Activated T-cell treated with anti-CD3 and anti-CD28 coated beads, Interleukin-2, amount 50 U/mL, for 48 hours (primary cell): Measurements from ENCODE around the gene ACAP1.

Experiments
- DNase-seq, 2 experiments: peaks; one replicate each; pipeline ENCODE4 v3.0.0-alpha.2; 2020

Gene ACAP1, protein sequence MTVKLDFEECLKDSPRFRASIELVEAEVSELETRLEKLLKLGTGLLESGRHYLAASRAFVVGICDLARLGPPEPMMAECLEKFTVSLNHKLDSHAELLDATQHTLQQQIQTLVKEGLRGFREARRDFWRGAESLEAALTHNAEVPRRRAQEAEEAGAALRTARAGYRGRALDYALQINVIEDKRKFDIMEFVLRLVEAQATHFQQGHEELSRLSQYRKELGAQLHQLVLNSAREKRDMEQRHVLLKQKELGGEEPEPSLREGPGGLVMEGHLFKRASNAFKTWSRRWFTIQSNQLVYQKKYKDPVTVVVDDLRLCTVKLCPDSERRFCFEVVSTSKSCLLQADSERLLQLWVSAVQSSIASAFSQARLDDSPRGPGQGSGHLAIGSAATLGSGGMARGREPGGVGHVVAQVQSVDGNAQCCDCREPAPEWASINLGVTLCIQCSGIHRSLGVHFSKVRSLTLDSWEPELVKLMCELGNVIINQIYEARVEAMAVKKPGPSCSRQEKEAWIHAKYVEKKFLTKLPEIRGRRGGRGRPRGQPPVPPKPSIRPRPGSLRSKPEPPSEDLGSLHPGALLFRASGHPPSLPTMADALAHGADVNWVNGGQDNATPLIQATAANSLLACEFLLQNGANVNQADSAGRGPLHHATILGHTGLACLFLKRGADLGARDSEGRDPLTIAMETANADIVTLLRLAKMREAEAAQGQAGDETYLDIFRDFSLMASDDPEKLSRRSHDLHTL

GRCh38 chr17:7336240-7337175 lies at the start of gene ACAP1:
ACAP1 (plus strand) TSS chr17:7336529; CDS start chr17:7336735, 206 bp downstream.
- peak; percentile 92 to 93 for DNase-seq

GRCh38 chr17:7289256-7290032 lies 46.9 kb upstream of the ACAP1 start:
- DNase-seq: no peak

- no peak for DNase-seq
These were observed 46.2 kb upstream of the ACAP1 start for GRCh38 chr17:7290166-7290565.

- no peak for DNase-seq
These were observed 45.6 kb upstream of the ACAP1 start for GRCh38 chr17:7290685-7291084.

DNA sequence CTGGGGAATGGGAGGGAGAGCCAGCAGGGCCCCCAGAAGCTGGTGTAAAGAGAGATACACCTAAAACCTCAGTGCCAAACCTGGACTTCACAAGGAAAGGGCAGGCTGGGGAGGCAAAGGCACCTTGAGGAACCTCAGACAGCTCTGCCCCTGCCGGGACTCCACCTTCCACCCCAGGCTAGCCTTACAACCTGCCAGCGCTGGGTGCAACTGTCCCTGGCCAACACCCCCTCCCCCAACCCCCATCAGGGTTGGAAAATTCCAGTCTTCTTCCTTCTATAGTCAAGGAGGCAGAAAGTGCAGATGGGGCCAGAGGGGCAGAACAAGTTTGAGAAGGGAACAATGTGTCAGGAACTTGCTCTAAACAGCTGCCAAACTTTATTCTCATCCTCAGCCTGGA lies 44.1 kb upstream of the ACAP1 start:
- no peak for DNase-seq

DNA sequence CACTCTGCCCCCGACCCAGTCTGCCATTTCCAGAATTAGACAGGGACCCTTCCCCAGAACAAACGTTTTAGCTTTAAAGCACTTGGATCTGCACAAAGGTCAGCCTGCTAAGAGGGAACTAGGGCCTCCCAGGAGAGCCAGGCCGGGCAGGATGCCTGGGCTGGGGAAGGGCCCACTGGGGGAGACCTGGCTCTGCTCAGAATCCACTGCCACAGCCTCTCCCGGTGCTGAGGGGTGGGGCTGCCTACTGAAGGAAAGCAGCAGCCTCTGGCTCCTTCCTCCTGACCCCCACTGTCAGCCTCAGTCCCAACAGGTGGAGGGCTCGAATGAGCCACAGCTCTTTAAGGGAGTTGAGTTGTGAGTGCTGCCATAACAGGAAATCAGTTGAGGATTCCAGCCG lies 43.6 kb upstream of the ACAP1 start:
- no peak for DNase-seq

- DNase-seq: no peak
These were observed 43.2 kb upstream of the ACAP1 start for GRCh38 chr17:7293159-7293558.

DNA sequence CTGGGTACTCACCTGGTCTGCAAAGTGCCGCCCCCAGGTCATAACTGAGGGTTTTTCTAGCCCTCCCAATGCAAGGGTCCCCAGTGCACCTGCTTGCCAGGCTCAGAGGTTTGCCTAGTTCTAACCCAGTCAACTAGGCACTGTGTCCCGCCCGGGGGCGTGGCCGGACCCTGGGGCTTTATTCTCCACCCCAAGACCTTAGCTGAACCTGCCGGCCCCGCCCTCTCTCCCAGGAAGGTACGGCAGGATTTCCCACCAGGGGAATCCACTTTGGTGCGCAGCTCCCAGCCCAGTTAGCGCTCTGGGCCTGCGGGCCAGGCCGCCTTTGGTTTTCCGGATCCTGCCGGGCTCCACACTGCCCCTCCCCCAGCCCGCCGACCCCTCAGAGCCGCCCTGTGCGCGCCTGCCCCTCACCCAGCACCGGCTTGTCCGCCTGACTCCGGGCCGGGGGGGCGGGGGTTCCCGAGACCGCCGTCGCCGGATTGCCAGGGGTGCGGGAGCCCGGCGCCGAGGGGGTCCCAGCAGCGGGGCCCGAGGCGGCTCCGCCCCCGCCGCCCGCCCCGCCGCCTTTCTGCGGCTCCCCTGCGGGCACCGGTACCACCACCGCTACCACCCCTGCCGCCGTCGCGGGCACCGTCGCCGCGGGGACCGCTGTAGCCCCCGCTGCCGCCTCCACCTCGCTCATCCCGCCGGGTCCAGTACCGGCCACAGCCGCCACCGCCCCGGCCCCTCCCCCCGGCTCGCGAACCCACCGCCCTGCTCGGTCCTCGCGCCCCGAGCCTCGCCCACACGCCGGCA lies 42.3 kb upstream of the ACAP1 start:
- DNase-seq: peak; percentile 29 to 47

DNA sequence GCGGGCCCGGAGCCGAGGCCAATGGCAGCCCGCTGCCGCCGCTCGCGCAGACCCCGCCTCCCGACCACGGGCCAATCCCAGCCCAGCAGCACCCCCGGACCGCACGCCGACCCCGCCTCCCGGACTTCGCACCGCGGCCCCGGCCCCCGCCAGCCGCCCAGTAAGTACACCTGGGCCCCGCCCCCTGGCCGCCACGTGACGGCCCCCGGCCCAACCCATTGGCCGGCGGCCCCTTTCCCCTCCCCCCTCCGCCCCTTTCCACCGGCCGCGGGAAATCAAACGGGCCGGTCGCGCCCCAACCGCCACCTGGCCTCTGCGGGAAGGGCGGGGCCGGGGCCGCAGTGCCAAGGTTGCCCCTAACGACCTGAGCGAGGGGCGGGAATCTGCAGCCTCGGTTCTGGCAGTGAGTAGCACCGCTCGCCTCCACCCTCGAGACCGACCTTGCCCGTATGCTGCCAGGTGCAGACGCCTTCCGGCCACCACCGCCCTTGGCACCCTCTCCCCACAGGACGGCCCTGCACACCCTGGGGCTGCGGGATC lies 41.6 kb upstream of the ACAP1 start, which contains the start of gene YBX2:
YBX2 (minus strand) TSS at position 26 of the 540 bp plus-strand sequence. CDS start 139 bp downstream, outside the sequence.
- peak; percentile 81 to 87 for DNase-seq

- DNase-seq: peak in 1 of 2 experiments; percentile 27
These were observed 40.8 kb upstream of the ACAP1 start for GRCh38 chr17:7295230-7296180.

GRCh38 chr17:7296189-7296861 lies 40.0 kb upstream of the ACAP1 start:
- peak; percentile 81 to 86 for DNase-seq

GRCh38 chr17:7304179-7304578 lies 32.1 kb upstream of the ACAP1 start:
- DNase-seq: no peak

DNA sequence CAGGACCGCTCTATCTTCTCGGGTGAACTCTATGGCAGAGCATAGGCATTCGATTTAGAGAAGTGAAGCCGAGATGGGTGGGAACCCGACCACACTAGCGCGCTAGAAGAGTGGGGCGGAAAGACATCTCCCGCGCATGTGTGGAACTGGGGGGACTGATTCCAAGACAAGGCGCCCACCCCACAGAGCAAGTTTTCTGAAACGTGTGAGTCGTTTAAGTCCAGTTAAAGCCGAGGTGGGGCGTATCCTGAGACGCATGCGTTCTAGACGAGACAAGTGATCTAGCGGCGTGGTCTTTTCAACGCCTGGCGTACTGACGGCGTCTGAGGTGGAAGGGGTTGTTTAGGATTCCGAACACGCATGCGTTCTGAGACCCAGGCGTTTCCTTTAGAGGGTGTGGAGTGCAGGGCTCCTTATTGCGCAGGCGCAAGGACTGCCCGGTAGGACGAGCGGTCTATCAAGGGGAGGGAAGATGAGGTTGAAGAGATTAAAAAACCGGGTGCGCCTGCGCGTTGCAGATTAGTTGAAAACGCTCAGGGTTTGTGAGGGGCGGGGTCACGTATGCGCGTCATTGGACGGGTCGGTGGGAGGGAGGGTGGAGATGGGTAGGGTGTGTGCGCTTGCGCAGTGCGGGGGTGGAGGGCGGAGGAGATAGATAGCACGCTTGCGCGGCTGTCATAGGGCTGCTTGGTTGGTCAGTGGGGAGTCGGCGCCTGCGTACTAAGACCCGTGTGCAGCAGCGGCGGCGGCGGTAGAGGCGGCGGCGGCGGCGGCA lies 29.2 kb upstream of the ACAP1 start, which contains the start of gene EIF5A:
EIF5A (plus strand) TSS at position 718 of the 775 bp plus-strand sequence. CDS start 2,008 bp downstream, outside the sequence.
- DNase-seq: peak; percentile 100

DNA sequence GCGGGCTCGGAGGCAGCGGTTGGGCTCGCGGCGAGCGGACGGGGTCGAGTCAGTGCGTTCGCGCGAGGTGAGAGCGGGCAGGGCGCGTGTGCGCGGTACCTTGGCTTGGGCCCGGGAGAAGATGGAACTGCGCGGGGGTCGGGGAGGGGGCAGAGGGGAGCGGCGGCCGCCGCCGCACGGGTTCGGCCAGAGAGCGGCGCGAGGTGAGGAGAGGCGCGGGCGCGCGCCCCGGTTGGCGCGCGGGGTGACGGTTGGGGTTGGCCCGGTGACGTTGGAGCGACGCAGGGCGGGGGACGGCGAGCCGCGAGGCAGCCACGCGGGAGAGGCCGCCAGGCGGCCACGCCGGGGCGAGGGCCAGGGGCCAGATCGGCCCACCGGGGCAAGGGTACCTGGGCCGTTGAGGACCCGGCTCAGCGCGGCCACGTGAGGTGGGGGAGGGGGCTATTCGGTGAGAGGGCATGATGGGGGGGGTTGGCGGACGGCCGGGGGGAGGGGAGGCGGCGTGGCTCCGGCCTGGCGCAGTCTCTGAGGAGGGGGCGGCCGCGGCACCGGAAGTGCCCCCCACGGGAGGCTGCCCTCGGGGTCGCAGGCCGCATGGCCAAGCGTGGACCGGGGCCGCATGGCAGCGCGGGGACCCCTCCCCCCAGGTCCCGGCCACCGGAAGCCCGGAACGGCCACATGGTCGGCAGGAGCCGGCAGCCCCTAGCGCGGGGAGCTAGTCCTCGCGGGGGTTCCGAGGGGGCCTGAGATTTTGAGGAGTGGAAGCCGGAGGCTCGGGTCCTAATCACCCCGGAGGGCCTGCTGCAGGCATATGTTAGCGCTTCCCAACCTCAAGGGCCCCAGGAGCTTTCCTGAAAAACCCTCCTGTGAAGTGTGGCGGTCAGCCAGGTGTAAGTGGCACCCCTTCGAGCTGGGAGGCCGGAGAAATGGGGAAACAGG lies 28.4 kb upstream of the ACAP1 start:
- DNase-seq: peak; percentile 58 to 62

DNA sequence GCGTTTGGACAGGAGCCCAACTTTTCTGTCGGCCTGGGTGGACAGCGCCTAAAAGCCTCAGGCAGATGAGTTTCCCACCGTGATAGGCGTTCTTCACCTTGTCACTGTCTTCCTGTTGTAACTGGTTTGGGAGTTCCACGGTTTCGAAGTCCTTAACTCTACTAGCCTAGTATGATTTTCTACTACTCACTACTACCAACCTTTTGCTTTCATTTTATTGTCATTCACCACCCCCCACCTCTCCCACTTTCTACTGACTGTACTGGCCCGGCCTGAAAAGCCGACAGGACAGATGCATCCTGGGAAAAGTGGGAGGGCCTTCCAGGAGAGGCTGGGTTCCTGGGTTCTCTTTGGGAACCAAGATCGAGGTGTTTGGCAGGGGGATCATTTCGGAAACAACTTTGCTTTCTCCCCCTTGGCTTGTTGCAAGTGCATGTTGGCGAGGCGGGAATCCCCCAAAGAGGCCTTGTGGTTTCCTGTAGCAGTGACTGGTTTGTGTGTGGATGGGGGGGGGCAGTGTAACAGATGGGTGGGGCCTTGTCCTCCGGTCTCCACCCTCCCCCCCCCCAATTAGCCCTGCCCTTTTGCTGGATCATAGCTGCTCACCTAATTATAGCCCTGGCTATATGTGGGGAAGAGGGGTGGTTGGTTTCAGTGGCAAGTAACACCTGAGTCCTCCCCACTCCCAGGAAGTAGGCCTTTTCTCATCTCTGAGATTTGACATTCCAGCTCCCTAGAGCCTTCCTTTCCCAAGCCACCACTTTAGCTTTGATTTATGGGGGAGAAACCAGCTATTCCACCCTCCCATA lies 27.5 kb upstream of the ACAP1 start:
- DNase-seq: peak; percentile 85 to 86

- DNase-seq: peak in 1 of 2 experiments; percentile 28
These were observed 26.7 kb upstream of the ACAP1 start for GRCh38 chr17:7309628-7310027.
